Measurements from ENCODE around the gene GCKR.
A peak's percentile ranks its signal among the peaks of the same experiment; 100 is the strongest.
"Not testable (repeated sequence)": the region's sequence is repeated elsewhere in the genome, so short reads cannot be mapped to it uniquely, and the experiment has no call there.

The GCKR gene

GRCh38 chr2:27518113-27518781 lies 21.6 kb downstream of the GCKR start:
- no peak for DNase-seq

- no peak for DNase-seq
Observed at GRCh38 chr2:27518782-27519113, 22.1 kb downstream of the GCKR start.

- DNase-seq, result no peak
Observed at GRCh38 chr2:27520316-27520715, 23.7 kb downstream of the GCKR start.

- DNase-seq, result no peak
Observed at GRCh38 chr2:27522400-27522945, 25.8 kb downstream of the GCKR start.

GRCh38 chr2:27527182-27527581 lies 30.5 kb downstream of the GCKR start:
- no peak for DNase-seq

- DNase-seq, result no peak
Observed at GRCh38 chr2:27531983-27532382, 35.3 kb downstream of the GCKR start.

GRCh38 chr2:27537287-27537686 lies 40.6 kb downstream of the GCKR start:
- DNase-seq, result no peak

GRCh38 chr2:27538839-27539450 lies 42.3 kb downstream of the GCKR start:
- not testable (repeated sequence) for DNase-seq

GRCh38 chr2:27539649-27540048 lies 43.0 kb downstream of the GCKR start:
- not testable (repeated sequence) for DNase-seq

GRCh38 chr2:27544143-27544821 lies 47.6 kb downstream of the GCKR start:
- DNase-seq, result no peak

GRCh38 chr2:27545348-27546141 lies 48.9 kb downstream of the GCKR start:
- peak; percentile 3 for DNase-seq

GRCh38 chr2:27549303-27549702 lies 52.7 kb downstream of the GCKR start:
- no peak for DNase-seq

GRCh38 chr2:27551514-27551913 lies 54.9 kb downstream of the GCKR start:
- DNase-seq, result no peak

GRCh38 chr2:27552941-27553340 lies 56.3 kb downstream of the GCKR start:
- DNase-seq, result no peak

- DNase-seq, result not testable (repeated sequence)
Observed at GRCh38 chr2:27554451-27554850, 57.8 kb downstream of the GCKR start.

- DNase-seq, result no peak
Observed at GRCh38 chr2:27559228-27559627, 62.6 kb downstream of the GCKR start.

GRCh38 chr2:27561060-27561459 lies 64.4 kb downstream of the GCKR start:
- DNase-seq, result no peak

- no peak for DNase-seq
Observed at GRCh38 chr2:27566628-27567027, 70.0 kb downstream of the GCKR start.

GRCh38 chr2:27569398-27569797 lies 72.8 kb downstream of the GCKR start:
- DNase-seq, result no peak

GRCh38 chr2:27571197-27571596 lies 74.6 kb downstream of the GCKR start:
- DNase-seq, result no peak

GRCh38 chr2:27571681-27572080 lies 75.0 kb downstream of the GCKR start:
- no peak for DNase-seq

- peak; percentile 66 for DNase-seq
Observed at GRCh38 chr2:27572439-27572838, 75.8 kb downstream of the GCKR start.

GRCh38 chr2:27572998-27573429 lies 76.4 kb downstream of the GCKR start:
- DNase-seq, result peak; percentile 60

Data from activated CD4-positive, alpha-beta T cell treated with anti-CD3 and anti-CD28 coated beads, Interleukin-2, Interleukin-6, amounts not matched to agents 100 ng/mL and 50 ng/mL, durations not matched to agents 16 hours and 8 hours (primary cell).